C4-2B (cell line): ENCODE results near the gene LHFPL2.

ENCODE experiments used
- ZFX ChIP-seq: fragments of 450-650 bp; IDR thresholded peaks from 2 replicates; pipeline ENCODE4 v1.6.1; 2017
- TF ChIP-seq, protein P1 (sequence below): fragments of 450-650 bp; conservative IDR thresholded peaks from 2 replicates; pipeline ENCODE4 v1.5.1; 2017; ENCODE audit warnings: mild to moderate bottlenecking

DNA sequence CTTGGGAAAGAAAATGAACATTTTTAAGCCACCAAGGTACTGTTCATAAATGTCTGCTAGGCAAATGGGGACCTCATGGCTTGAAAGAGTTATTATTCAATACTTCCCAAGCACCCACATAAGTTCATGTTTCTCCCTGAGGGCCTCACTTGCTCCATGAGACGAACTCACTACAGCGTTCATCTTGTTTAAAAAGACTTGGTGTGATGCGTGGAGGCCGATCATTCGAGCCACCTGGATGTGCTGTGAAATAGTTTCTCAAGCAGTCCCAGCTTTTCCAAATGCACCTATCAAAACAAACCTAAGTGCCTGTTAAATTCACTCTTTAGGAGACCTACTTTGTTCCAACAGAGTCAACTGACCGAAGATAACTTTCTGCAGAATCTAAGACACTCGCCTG is 103.2 kb downstream of the LHFPL2 start:
- TF ChIP-seq, protein P1, sequence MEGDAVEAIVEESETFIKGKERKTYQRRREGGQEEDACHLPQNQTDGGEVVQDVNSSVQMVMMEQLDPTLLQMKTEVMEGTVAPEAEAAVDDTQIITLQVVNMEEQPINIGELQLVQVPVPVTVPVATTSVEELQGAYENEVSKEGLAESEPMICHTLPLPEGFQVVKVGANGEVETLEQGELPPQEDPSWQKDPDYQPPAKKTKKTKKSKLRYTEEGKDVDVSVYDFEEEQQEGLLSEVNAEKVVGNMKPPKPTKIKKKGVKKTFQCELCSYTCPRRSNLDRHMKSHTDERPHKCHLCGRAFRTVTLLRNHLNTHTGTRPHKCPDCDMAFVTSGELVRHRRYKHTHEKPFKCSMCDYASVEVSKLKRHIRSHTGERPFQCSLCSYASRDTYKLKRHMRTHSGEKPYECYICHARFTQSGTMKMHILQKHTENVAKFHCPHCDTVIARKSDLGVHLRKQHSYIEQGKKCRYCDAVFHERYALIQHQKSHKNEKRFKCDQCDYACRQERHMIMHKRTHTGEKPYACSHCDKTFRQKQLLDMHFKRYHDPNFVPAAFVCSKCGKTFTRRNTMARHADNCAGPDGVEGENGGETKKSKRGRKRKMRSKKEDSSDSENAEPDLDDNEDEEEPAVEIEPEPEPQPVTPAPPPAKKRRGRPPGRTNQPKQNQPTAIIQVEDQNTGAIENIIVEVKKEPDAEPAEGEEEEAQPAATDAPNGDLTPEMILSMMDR, result no peak
- TF ChIP-seq ZFX, result no peak
